GM18858 (cell line): ENCODE measurements around the gene RBPJL.

Experiments used
- ATAC-seq: cut with Tn5 transposase; IDR thresholded peaks from one replicate; pipeline ENCODE4 v1.9.1; 2021; ENCODE audit not compliant: unreplicated experiment

Gene RBPJL

DNA sequence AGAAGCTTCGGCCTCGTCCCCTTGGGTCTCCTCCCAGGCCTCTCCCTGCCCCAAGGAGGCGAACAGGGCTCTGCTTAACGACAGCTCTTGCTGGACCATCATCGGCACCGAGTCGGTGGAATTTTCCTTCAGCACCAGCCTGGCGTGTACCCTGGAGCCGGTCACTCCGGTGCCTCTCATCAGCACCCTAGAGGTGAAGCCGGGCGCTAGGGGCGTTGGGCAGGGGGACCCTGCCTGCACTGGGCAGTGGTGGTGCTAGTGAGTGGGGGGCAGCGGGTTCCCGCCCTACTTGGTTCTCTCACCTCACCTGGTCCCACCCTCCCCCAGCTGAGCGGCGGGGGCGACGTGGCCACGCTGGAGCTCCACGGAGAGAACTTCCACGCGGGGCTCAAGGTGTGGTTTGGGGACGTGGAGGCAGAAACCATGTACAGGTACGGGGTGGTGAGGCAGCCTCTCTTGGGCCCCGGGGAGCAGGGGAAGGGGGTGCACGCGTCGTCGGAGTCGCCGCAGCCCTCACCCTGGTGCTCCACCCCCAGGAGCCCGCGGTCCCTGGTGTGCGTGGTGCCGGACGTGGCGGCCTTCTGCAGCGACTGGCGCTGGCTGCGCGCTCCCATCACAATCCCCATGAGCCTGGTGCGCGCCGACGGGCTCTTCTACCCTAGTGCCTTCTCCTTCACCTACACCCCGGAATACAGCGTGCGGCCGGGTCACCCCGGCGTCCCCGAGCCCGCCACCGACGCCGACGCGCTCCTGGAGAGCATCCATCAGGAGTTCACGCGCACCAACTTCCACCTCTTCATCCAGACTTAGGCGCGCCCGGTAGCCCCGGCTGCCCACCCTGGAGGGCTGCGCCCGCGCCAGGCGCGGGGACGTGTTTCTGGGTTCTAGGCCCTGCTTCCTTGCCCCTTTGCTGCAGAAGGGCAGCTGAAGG, 9.8 kb downstream of the RBPJL start:
- no peak for ATAC-seq

DNA sequence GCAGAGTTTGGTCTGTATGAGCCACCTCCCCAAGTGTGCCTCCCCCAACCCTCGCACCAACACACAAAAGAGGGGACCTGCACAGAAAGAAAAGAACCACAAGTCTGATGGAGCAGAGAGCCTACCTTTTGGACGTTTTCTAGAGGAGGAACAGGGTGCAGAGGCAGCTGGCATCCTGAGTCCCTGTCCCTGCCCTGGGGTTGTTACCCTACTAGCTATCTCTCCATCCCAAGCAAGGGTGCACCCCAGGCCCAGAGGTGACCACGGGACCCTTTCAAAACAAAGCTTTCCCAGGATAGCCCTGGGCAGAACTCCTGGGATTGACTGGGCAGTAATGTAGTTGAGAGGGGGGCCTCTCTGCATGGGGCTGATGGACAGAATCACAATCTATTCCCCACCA, 11.2 kb downstream of the RBPJL start:
- no peak for ATAC-seq

DNA sequence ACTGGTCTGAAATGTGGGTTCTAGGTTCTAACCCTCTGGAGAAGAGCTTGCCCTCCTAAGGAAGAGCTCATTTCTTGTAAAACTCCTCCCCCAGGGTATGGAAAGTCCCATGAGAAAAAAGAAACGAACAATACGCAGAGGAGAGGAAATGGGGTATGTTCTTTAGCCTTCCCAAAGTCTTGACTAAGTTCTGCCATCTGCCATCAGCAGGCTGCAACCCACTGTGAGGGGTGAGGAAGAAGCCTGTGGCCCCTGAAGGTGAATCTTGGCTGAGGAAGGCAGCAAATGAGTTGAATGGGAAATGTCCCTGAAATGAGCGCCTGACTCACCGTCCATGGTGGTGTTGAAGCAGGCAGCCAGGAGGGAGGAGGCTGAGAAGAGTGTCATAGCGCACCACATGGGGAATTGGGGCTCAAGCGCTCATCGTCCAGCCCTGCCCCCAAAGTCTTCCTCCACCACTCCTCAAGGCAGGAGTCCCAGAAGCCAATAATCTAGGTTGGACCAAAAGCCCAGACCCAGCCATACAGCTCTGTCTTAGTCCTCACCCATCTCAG, 11.8 kb downstream of the RBPJL start:
- ATAC-seq, result no peak

DNA sequence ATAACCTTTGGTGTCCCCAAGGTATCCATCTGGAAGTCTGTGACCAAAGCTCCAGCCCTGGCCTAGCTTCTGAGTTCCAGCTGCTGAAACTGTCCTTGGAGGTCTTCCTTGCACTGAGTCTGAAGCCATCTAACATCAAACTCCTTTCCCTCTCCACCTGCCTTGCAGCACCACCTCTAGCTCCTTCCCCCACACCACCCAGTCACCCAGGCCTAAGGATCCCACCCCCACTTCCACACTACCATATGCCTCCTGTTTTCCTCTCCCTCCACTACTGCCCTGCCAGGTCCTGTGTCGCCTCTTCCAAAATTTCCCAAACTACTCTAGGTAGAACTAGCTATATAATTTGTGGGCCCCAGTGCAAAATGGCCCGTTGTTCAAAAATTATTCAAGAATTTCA, 12.3 kb downstream of the RBPJL start:
- no peak for ATAC-seq

DNA sequence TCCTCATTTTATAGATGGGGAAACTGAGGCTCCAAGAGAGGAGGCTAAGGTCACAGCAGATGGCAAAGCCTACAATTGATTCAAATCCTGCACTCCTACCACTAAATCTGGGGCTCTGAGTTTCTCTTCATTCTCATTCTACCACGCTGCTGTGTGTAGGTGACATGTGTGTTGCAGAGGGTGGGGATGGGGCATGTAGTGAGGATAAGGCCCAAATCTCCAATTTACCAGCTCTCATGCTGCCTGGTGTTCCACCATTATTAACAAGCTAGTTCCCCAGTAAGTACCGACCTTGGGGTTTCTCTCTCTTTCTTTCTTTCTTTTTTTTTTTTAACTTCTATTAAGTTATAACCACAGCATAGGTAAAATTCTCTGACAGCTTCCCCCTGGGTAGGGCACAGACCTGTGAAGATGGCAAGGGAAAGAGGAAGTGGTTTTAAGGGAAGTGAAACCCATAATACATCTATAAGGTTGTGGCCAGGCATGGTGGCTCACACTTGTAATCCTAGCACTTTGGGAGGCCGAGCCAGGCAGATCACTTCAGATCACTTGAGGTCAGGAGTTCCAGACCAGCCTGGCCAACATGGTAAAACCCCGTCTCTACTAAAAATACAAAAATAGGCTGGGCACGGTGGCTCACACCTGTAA, 14.4 kb downstream of the RBPJL start:
- peak; percentile 65 for ATAC-seq

DNA sequence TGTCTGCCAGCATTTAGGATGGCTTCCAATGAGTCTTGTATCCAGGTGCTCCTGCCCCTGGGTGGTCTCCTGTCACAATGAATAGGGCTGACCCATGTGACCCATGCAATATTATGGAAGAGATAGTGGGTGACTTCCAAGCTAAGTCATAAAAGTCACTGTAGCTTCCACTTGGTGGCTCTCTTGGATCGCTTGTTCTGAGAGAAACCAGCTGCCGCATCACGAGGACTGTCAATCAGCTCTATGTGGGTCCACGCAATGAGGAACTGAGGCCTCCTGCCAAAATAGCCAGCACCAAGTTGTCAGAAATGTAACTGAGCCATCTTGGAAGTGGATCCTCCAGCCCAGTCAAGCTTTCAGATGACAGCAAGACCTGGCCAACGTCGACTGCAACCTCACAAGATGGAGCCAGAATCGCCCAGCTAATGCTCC, 16.3 kb downstream of the RBPJL start:
- no peak for ATAC-seq

DNA sequence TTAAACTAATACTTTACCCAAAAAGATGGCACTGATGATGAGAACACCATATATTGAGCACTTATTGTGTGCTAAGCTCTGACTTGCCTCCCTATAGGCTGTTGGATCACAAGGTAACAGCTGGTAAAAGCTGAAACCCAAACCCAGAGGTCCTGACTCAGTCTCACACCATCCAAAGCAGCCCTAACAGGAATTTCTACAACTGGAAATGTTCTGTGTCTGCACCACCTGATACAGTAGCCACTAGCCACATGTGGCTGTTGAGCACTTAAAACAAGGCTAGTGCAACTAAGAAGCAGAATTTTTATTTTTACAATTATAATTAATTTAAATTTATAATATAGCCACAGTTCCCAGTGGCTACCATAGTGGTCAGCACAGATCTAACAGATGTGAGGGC, 17.1 kb downstream of the RBPJL start:
- no peak for ATAC-seq

DNA sequence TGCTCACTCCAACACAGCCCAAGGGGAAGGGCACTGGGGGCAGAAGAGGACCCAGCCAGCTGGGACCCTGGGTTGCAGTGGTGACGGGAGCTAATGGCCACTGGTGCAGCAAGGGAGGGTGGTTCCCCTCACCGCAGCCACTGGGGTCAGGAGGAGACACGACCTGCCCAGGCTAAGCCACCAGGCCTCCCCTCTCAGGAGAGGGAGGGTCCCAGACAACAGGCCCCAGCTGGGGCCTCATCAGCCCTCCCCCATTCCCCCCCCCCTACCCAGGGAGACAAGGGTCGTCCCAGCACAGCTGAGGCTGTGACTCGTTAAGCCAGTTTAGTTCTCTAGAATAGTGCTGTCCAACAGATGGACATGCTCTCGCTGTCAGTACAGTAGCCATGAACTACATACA, 18.7 kb downstream of the RBPJL start:
- no peak for ATAC-seq

DNA sequence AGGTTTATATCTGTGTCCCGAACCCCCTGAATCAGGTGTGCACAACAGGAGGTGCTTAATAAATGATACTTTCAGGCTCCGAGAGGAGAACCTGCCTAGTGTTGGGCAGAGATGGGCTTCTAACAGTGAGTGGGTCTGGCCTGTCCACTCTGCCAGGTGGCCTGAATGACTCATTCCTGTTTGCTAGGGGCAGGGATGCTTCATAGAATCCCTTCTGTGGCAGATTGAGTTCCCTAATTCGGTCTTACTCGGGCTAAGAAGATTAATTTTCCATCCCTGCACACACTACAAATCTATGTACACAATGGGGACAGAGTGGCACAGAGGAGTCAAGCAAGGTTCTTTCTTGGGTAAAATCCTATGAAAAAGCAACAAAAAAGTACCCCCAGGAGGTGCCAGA, 21.8 kb downstream of the RBPJL start:
- ATAC-seq, result no peak

DNA sequence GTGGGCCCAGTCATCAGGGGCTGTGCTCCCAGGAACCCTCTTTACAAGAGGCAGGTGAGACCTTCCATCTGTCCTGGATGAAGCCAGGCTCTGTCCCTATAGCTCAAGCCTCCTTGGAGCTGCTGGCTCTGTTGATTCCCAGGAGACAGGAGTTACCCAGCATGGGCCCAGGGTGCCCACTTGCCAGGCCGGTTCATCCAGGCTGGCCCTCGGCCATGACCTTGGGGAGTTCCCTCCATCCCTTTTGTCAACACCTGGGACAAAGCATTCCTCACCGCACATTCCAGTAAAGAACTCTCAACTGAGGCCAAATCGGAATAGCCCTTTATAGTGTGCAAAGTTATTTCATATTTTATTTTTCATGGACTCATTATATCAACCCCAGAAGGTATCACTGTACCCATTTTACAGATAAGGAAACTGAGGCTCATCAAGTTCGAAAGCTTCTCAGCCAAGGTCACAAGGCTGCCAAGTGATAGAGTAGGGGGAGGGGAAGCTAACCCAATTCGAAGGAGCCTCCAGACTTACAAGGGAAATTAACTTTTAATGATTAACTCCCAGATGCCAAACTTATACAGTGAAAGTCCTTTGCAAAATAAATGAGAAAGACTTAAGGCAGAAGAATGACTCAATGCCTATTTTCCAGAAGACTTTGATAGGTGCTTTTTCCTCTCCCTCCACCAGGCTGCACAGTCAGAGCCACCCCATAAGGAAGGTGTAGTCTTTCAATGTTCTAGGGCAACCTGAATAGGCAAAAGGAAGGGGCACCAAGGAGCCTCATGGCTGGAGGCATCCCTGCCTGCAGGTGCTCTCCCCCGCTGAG, 23.1 kb downstream of the RBPJL start:
- no peak for ATAC-seq

DNA sequence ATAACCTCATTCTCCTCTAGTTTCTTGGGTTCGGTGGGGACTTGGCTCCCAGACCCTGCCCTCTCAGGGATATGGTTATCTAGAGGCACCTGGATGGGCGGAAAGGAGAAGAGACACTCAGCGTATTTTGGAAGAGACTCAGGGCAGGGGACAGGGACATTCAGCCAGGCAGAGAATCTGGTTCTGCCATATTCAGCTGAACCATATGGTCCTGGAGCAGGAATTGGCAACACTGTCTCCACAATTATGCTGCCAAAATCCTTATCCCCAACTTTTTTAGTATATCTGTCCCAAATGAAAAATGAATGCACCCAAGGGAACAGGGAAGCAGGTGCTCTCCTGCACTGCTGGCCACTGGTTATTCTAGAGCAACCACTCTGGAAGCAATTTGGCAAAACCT, 23.8 kb downstream of the RBPJL start:
- ATAC-seq, result no peak

DNA sequence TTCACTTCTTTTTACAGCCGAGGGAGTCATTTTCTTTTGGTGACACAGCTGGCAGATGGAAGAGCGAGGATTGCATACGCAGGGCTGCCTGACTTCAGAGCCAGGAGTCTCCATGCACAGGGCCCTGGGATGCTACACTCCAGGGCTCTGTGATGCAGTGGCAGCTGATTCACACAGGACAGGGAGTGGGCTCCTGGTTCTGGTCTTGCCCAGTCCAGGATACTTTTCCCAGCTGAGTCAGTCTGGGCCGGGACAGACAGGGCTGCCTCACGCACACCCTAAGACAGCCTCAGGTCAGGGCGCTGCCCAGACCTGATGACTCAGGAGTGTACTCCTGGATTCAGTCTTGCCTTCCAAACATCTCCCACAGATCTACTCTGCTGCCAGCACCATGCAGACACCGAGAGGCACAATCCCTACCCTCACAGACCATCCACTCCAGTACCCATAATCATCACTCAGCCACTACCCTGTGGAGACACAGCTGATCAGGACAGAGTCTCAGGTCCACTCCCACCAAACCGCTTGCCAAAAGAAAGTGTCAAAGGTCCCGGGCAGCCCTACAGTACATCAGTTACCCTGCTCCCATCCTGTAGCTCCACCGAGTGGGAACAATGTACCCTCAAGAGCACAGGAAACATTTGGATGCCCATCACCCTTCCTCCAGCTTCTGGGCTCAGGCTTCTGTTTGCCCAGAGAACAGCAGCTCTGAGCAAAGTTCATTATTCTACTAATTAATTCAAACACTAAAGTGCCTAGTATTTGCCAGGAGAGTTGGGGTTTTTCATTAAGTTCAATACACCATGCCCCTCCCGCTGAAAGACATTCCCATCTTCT, 30.1 kb downstream of the RBPJL start:
- ATAC-seq, result no peak

DNA sequence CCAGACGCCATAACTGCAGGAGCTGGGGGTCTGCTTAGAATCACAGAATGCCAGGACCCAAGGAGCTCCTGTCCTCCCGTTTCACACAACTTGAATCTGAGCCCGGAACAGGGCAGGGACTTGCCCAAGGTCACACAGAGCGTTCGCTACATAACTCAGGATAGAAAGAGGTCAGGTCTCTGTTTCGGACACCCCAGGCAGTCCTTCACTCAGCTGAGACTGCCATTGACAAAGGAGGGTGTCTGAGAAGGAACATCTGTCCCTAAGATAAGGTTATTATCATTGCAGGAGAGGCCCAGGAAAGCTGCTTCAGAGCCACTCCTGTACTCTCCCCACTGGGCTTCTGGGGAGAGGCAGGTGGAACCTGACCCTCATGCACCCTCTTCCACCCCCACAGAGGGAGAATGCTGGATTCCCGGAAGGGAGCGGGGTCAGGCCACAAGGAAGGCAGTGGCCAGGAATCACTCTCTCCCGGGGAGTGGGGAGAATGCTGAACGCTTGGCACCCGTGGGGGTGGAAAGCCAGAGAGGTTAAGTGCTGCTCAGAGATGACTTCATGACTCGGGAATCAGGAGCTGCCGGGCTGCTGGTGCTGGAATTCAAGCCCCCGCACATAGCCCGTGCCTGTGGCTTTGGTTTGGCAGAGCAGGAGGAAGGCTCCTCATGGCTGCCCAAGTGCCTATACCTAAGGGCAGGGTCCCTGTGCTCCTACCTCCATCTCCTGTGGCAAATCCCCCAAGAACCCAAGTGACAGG, 30.9 kb downstream of the RBPJL start:
- ATAC-seq, result no peak

DNA sequence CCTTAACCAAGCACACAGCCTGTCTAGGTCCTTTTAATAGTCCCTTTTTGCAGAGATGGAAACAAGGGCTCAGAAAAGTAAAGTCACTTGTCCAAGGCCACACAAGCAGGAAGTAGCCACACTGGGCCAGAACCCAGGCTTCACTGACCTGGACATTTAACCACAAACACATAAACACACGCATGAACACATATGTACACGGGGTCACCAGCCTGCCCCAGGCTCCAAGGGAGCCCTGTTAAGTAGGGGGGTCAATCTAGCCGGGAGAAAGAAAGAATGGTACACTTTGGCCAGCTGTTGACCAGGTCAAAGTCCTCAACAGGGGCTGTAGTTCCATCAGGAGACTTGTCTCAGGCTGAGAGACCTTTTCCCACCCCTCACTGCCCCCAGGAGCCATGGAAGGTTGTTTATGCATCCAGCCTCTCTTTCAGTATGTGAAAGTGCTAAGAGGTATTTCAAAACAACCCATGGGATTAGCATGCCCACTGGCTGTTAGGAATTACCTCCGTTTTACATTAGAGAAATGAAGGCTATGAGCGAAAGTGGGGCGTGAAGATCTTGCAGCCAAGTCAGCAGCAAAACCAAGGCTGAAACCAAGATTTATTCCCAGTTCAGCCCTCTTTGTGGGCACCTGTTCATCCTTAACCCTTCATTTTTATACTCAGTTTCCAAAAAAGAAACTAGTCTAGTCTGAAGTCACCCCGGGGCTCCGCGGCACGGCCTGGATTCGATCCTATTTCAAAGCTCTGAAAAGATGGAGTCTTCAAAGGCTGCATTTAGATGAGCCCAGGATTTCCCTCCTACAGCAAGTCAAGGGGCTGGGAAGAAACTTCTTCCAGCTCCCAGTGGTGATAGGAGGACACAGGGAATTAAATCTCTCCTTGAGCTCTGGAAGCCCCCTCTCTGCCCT, 31.7 kb downstream of the RBPJL start:
- no peak for ATAC-seq

DNA sequence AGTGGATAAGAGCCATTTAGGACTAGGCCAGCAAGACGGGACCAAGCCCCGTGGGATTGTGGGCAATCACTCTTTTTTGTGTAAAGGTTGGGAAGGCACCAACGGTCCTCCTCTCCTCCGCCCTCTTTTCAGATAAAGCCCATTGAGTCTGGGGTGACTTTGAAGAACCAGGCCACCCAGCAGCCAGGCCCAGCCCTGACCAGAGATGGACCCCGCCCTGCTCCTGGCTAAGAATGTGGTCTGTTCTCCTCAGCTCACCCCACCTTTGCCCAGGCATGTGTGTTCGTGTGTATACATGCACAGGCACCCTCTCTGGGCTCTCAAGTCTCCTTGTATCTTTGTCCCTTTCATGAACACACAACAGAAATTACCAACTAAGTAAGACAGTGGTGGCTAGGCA, 32.4 kb downstream of the RBPJL start:
- ATAC-seq, result no peak

DNA sequence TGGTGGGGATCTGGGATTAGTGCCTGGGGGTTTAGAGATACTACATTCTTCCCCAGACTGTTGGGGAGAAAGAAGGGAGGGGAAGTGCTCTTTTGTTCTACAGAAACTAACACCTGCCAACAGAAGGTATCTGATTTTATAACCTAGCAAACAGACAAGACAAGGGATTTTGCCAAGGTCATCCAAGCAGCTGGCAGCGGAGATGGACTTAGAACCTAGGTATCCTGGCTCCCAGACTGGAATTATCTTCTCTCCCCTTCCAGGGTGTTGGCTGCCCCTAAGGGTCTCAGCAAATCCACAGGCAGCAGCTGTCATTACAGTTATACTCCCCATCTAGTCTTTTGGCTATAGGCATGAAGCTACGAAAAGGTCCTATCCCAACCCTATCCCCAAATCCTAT, 33.2 kb downstream of the RBPJL start:
- ATAC-seq, result no peak

DNA sequence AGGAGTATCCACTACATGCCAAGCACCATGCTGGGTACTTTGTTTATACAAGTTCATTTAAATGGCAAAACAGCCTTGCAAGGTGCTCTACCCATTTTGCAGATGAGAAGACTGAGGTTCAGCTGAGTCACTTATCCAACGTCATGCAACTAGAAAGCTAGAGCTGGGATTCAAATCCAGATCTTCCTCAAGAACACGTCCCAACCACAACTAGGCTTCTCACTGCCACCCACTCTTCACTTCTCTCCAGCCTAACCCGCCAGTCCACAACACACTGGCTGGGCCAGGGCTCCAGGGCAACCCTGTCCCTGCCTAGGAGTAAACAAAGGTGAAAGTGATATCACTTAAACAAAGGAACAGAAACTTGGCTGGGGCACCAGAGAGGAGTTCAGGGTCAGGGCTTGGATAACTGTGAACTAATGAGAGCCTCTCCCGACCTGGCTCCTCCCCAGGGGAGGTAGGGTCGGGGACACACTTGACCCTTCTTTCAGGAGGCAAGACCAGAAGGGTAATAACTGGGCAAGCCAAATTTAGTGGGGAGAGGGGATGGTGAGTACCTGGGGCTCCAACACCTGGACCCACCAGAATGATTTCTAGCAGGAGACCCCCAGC, 33.7 kb downstream of the RBPJL start:
- ATAC-seq, result no peak

DNA sequence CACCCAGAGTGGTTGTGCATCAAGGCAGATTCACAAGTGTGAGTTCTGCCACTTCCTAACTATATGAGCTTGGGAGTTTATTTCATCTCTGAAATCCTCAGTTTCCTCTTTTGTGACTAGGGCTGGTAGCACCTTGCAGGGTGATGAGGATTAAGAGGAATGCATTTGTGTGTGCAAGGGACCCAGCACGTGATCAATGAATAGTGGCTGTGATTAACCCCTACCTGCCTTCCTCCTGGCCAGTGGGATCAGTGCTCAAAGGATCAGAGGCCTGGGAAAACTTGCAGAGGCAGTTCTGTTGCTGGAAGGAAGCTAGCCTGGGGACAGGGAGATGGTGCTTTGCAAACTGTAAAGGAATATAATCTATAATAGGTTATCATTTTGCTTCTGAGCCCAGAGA, 34.3 kb downstream of the RBPJL start:
- ATAC-seq, result no peak
